DMS79 (cell line): ENCODE results near the gene BCAP31.
"Not testable (repeated sequence)": the region's sequence is repeated elsewhere in the genome, so short reads cannot be mapped to it uniquely, and the experiment has no call there.

ENCODE experiments used
- DNase-seq: peaks from one replicate; lab custom pipeline; 2025; lab: John Stamatoyannopoulos, UW

Gene BCAP31

DNA sequence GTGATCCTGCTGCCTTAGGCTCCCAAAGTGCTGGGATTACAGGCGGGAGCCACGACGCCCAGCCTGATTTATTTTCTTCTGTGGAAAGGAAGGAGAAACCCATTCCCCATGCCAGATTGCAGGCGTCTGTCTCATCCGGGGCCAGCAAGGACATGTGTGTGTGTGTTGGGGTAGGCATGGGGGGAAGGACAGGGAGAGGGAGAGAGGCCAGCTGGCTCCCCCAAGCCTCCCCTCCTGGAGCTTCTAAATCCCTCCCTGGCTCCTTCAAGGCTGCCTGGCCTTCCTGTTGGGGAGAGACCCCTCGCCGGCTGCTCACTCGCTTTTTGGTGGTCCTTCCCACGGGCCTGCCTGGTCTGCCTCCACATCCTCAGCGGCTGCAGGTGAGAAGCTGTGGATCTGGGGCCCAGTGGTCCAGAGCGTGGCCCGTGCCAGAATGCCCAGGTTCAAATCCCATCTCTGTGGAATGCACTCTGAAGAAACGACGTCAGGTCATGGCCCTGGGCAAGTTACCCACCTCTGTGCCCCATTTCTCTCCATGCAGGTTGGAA is 38.5 kb upstream of the BCAP31 start:
- no peak for DNase-seq

DNA sequence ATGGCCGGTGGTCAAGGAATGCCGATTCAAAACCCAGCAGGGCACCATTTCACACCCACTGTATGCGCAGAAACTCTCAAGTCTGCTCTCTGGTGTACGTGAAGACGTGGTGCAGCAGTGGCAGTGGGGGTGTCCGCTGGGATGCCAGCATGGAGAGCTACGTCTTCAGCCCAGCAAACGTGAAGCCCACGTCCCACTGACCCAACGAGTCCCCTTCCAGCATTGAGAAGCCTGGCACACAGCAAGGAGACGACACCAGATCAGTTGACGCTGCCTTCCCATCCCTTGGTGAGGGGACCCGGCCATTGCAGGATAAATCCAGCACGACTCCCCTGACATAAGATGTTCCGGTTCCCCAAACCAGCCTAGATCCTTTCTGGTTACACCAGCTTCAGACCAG is 37.7 kb upstream of the BCAP31 start:
- DNase-seq: no peak

DNA sequence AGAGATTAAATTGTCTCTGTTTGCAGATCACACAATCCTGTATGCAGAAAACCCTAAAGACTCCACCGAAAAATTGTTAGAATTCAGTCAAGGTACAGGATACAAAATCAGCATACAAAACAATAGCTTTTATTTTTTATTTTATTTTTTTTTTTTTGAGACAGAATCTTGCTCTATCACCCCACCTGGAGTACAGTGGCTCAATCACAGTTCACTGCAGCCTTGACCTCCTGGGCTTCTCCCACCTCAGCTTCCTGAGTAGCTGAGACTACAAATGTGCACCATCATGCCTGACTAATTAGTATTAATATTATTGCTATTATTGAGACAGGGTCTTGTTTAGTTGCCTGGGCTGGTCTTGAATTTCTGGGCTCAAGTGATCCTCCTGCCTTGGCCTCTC is 30.9 kb upstream of the BCAP31 start:
- DNase-seq: no peak

DNA sequence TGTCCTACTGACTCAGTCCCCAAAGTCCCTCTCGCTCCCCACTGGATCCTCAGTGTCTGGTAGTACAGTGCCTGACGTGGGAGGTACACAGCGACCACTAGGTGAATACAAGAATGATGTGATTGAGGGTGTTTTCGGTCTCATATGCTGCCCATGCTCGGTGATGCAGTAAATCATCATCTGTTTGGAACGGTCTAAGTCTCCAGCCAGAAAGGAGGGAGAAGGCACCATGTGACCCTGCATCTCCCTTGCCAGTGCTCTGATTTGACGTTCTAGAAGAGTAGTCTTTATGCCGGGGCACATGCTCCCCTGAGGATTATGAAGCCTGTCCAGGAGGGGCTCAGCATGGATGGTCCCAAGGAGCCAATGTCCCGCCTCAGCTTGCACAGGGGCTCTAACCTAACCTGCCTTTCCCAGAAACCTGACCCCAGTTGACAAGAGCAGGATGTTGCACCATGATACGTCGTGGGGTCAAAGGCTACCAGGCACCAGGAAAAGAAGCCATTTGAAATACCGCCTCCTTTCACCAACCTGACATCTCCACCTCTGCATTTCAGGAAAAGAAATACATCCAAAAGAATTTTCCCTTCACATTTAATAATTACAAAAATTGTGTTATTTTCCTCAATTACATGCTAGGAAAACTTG is 26.1 kb upstream of the BCAP31 start:
- no peak for DNase-seq

DNA sequence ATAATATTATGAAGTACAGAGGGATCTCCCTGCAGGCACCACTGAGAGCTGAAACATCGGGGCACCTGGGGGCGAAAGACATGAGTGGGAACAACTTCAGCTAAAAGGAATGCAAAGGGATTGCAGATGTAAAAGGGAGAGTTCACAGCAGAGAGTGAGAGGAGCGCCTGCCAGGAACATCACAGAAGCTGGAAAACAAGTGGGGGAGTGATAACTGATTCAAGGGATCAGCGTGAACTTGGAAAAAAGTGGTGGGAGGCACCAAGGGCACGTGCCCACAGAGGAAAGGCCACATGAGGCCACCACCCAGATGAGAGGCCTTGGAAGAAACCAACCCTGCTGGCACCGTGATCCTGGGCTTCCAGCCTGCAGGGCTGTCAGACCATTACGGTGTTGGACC is 24.8 kb upstream of the BCAP31 start:
- DNase-seq: not testable (repeated sequence)

DNA sequence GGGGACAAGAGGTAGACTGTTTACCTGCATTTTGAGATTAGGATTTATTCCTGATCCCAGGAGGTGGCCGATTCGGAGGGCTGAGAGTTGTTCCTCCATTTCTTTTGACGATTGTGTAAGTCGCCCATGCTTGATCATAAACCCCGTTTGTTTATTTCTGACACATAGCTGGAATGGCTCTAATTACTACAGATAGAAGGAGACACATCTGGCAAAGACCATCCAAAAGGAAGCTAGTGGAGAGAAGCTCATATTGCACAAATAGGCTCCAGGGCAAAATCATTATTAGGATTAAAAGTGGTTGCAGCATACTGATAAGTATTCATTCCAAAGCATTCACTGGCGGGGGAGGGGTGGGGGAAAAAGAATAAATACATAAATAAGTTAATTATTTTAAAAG is 22.8 kb upstream of the BCAP31 start:
- DNase-seq: not testable (repeated sequence)

DNA sequence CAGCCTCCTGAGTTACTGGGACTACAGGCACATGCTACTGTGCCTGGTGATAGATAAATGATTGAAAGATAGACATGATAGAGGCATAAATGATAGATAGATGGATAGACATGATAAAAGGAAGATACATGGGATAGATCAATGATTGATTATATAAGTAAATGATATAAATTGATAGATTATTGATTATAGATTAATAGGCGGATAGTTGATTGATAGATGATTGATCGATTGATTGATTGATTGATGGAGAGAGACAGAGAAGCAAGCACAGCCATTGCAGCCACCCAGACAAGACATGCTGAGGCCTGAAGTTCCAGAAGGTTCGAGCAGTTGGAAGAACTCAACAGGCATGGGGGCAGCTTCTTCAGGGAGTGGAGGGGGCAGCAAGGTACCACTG is 22.2 kb upstream of the BCAP31 start:
- no peak for DNase-seq

DNA sequence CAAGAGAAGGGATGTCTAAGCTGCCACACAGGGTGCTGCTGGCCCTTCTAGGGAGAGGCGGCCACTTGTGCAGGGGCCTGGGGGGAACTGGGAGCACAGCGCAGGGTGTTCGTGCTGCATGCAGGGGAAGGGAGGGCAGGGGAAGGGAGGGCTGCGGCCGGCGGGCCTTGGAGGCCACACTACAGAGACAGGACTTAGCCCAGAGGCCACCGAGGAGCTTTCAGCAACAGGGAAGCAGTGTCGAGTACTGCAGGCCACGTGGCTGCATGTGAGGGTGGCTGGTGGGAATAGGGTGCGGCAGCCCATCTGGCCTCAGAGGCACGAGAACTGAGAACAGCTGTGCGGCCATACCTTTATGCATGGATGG is 20.9 kb upstream of the BCAP31 start:
- not testable (repeated sequence) for DNase-seq

DNA sequence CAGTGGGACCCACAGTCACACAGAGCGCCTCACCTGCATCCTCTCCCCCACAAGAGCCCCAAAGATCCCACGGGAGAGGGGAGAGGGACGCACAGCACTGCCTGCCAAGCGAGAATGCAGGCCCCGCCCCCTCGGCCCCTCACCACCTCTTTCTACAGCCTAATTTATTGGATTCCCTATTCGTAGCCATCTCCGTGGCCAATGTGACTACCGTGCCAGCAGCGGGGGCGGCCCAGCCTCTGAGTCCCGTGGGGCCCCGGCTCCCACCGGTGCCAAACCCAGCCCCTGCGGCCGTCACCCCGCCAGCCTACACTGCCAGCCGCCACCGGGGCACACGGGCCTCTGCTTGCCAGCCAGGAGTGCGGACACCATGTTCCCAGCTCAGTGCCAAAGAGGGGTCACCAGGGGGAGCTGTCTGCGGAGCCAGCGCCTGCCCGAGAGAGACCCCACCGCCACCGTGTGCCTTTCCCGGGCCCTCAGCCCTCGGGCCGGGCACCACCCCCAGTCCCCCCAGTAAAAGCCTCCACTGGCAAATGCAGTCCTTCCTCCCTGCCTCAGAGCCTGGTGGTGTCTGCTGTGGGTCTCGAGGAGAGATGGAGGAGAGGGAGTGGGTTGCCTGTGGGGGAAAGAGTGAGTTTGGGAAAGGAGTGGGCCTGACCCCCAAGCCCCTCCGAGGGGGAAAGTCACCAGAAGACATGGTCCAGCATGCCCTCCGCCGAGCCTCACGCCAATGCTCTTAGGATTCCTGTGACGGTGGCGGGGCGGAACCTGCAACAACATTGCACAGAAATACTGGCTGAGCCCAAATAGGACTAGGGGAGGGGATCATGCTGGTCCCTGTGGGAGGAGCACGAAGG is 20.3 kb upstream of the BCAP31 start:
- DNase-seq: no peak

DNA sequence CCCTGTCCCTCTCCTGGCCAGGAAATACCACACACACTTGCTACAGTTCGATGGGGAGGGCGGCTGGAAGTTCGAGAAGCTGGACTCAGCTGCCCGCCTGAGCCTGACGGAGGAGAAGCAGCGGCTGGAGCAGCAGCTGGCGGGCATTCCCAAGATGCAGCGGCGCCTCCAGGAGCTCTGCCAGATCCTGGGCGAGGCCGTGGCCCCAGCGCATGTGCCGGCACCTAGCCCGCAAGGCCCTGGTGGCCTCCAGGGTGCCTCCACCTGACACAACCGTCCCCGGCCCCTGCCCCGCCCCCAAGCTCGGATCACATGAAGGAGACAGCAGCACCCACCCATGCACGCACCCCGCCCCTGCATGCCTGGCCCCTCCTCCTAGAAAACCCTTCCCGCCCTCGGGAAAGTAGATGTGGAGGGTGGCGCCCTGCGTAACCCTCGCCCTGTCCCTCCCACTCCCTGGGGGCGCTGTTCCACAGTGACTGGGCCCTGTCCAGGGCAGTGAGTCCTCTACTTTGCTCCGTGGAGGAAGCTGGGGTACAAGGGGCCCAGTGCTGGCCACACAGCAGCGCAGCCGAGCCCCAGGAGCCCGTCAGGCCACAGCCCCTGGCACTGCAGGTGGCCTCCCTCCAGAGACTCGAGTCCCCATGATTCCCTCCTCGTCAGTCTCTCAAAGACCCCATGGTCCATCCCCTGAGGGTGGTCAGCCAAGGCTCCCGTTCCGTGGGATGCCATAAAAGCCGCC is 19.5 kb upstream of the BCAP31 start:
- DNase-seq: not testable (repeated sequence)

DNA sequence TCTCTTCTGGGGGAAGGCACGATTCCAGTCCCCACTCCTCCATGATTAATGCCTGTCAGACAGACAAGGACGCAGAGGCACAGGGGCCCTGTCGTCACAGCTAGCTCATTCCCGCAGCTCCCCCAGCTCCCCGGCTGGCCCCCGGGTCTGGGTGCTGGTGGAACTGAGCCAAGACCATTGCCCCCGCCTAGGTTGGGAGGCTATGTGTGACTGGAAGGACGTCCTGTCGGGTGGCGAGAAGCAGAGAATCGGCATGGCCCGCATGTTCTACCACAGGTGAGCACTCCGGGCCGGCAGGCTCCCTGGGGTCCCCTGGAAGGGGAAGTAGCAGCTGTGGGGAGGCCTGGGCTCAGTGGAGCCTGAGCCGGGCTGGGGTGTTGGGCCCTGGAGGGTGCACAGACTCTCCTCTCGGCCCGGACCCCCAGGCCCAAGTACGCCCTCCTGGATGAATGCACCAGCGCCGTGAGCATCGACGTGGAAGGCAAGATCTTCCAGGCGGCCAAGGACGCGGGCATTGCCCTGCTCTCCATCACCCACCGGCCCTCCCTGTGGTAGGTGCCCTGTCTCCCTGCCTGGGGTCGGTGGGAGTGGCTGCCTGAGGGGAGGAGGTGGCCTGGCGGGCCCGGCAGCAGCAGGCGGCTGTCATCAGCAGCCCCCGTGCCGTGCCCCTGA is 18.7 kb upstream of the BCAP31 start:
- not testable (repeated sequence) for DNase-seq

DNA sequence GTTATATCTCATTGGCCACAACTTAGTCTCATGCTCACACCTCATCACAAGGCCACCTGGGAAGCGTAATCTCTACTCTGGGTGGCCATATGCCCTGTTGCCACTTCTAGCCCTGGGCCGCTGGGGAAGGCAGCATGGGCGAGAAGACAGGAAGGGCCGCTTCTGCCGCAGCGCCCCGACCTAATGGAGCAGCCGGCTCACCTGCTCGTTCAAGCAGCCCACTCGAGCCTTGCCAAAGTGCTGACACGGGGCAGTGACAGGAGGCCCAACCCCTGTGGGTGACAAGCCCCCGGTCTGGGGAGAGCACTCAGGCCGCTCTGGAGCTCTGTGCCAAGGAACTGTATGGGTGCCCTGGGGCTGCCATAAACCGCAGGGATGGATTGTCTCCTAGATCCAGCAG is 17.9 kb upstream of the BCAP31 start:
- DNase-seq: not testable (repeated sequence)

DNA sequence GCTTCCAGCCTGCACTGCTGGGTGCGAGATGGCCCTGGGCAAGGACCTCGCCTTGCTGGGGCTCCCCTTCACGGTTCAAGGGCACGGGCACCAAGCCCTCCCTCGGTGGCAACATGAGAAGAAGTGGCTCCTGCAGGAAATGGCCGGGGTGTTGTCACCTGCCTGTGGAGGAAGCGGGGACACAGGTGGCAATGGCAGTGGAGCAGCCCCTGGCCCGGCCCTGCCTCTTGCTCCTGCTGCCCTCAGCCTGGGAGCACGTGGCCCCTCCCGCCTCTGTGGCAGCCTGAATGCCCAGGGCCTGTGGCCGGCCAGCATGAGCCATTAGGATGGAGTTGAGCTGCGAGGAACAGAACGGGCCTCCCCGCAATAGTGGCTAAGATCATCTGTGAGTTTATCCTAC is 17.3 kb upstream of the BCAP31 start:
- no peak for DNase-seq

DNA sequence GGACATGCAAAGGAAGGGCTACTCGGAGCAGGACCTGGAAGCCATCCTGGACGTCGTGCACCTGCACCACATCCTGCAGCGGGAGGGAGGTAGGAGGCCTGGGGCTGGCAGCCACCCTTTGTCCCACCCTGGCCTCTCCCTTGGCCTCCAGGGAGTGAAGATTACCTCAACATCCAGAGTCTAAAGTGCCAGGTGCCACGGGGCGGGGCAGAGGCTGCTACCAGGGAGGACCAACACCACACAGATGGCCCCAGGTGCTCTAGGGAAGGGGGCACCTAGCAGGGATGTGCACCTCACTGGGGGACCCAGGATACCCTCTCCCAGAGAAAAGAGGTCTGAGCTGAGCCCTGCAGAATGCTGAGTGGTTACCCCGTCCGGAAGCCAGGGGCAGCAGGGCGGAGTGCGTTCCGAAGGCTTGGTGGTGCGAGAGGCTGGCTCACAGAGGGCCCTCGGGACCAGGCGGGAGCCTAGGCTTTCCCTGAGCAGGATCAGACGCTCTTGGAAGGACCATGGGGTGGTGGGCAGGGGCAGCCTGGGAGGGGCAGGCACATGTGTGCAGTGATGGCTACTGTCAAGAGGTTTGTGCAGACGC is 16.5 kb upstream of the BCAP31 start:
- no peak for DNase-seq

DNA sequence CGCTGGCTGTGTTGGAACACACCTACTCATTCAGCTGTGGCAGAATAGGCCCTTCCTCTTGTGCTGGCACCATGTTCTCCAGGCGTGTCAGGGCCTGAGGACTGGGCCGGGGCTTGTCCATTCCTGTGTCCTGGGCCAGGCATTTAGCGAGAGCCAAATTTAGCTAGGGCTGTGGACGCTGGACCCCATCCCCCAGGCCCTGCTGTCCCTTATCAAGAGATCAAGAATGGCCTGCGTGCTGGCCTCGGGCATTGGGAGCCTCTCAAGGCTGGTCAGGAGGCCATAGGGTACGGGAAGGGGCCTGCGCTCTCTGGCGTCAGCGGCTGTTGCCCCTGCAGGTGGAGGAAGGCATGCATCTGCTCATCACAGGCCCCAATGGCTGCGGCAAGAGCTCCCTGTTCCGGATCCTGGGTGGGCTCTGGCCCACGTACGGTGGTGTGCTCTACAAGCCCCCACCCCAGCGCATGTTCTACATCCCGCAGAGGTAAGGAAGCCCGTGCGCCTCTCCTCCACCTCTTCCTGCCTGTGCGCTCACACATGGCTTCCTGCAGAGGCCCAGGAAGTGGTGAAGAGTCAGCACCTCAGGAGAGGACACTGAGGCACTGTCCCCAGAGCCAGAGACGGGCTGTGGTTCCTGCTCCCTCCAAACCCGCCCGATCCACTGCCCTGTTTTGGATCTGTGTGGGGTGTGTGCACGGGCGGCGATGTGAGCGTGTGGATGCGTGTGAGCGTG is 15.7 kb upstream of the BCAP31 start:
- DNase-seq: no peak

DNA sequence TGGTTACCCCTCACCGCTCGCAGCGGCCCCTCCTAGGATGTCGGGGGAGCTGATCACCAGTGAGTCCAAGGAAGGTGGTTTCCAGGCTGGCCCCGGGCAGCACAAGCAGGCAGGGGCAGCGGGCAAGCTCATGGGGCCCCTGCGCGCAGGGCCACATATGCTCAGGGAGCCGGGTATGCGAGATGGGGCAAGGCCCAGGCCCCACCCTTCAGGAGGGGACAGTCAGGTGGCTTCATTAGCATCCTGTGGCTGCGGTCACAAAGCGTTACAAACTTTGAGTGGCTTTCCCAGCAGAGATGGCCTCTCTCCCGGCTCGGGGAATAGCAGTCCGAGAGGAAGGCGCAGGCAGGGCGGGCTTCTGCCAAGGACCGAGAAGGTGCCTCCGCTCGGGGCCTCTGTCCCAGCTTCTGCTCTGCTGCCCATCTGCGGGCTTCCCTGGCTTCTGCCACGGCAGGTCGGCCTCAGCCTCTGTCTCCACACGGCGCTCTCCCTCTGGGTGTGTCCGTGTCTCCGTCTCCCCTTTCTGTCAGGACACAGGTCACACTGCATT is 13.9 kb upstream of the BCAP31 start:
- DNase-seq: no peak

DNA sequence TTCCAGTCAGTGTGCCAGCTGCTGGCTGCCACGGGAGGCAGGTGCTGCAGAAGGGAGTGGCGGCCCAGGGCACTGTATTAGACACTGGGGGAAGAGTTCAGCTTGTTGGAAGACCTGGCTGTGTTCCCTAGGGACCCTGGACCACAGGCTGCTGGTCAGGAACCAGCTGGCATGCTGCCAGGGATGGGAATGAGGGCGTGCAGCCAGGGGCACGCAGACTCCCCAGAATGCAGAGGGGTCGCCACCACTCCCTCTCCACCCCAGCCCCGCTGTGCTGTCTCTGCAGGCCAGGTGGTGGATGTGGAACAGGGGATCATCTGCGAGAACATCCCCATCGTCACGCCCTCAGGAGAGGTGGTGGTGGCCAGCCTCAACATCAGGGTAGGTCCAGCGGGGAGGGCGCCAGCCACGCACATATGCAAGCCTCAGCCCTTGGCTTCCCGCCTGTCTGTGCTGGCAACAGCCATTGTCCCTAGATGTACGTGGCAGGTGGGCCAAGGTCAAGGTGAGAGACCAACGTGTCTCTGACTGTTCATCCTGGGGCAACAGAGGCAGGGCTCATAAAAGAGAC is 12.8 kb upstream of the BCAP31 start:
- DNase-seq: peak; percentile 13

DNA sequence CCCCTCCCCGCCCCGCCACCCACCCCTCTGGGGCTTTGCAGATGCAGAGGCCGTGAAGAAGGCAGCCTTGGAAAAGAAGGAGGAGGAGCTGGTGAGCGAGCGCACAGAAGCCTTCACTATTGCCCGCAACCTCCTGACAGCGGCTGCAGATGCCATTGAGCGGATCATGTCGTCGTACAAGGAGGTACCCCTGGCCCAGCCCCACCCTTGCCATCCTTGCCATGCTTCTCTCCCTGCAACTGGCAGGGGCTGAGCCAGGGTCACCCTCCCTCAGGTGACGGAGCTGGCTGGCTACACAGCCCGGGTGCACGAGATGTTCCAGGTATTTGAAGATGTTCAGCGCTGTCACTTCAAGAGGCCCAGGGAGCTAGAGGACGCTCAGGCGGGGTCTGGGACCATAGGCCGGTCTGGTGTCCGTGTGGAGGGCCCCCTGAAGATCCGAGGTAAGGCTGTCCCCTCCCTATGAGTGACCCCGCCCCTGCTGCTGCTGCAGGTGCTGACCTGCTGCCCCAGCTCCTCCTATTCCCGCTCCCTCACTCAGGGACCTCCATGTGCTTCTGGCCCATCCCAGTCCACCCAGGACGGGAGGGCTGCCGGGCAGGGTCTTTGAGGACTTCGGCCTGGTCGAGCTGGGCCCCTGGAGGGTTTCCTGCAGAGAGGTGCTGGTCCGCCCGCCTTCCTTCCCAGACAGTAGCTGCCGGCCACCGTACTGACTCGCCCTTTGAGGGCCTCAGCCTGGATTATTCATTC is 12.1 kb upstream of the BCAP31 start:
- no peak for DNase-seq

DNA sequence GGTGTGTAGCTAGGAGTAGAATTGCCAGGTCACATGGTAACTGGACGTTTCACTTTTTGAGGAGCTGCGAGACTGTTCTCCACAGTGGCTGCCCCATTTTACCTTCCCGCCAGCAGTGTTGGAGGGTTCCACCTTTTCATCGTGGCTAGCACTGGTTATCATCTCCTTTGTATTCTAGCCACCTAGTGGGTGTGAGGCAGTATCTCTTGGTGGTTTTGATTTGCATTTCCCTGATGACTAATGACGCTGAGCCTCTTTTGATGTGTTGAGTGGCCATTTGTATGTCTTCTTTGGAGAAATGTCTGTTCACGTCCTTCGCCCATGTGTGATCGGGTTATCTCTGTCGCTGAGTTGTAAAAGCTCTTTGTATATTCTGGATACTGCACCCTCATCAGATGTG is 11.1 kb upstream of the BCAP31 start:
- DNase-seq: no peak

DNA sequence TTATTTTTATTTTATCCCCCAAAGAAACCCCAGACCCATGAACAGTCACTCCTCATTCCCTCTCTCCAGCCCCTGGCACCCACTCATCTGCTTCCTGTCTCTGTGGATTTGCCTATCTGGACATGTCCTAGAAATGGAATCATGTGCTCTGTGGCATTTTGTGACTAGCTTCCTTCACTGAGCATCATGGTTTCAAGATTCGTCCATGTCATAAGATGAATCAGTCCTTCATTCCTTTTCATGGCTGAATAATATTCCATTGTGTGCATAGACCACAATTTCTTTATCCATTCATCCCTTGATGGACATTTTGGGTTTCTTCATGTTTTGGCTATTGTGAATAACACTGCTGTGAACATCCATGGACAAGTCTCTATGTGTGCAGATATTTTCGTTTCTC is 10.7 kb upstream of the BCAP31 start:
- no peak for DNase-seq
